H1 (cell line): ENCODE data around the gene TOM1L2. TPM values are rescaled to one million over a fixed set of nuclear protein-coding genes. Genes with fewer than 3 reads are reported as not detected.

ENCODE experiments used
- CTCF ChIA-PET: fragments of 300-600 bp; sonication (Branson Sonifier 250); formaldehyde crosslinking; loops from one replicate; lab custom pipeline; 2021; ENCODE audit not compliant: partially characterized antibody; lab: Charles Lee
- POLR2A ChIA-PET: fragments of 300-600 bp; sonication (Branson Sonifier 250); formaldehyde crosslinking; loops from one replicate; lab custom pipeline; 2021; ENCODE audit warnings: inconsistent platforms; ENCODE audit not compliant: partially characterized antibody; lab: Charles Lee
- DNase-seq, 2 experiments: peaks; one replicate each; pipeline versions ENCODE4 v3.0.0 to v3.0.0-alpha.2; 2010 to 2022; ENCODE audit warnings: low spot score in 2 of 2, low read depth in 1 of 2, mixed read lengths in 1 of 2
- FAIRE-seq: peaks from 2 replicates; lab custom pipeline; 2011; peaks lifted over from hg19 to GRCh38; lab: Jason Lieb, UNC
- H2AFZ ChIP-seq: 2 replicates; pipeline ENCODE4 v1.8.1; 2012; ENCODE audit warnings: low read length, inconsistent platforms
- H2AK5ac ChIP-seq: 2 replicates; pipeline ENCODE4 v1.6.1; 2013; ENCODE audit warnings: low read depth, low read length
- H2BK120ac ChIP-seq: replicated peaks from 2 replicates; pipeline ENCODE3; 2013; ENCODE audit warnings: low read depth, low read length, inconsistent platforms
- H2BK12ac ChIP-seq: 2 replicates; pipeline ENCODE4 v1.6.1; 2013; ENCODE audit warnings: low read depth, low read length
- H2BK15ac ChIP-seq: 2 replicates; pipeline ENCODE4 v1.6.1; 2013; ENCODE audit warnings: low read length
- H2BK20ac ChIP-seq: 2 replicates; pipeline ENCODE4 v1.6.1; 2013; ENCODE audit warnings: low read length
- H2BK5ac ChIP-seq: 2 replicates; pipeline ENCODE4 v1.6.1; 2013; ENCODE audit warnings: low read depth, low read length
- H3K14ac ChIP-seq: 2 replicates; pipeline ENCODE4 v1.6.1; 2013; ENCODE audit warnings: inconsistent platforms; ENCODE audit not compliant: insufficient read length
- H3K18ac ChIP-seq: 2 replicates; pipeline ENCODE4 v1.6.1; 2013; ENCODE audit warnings: low read length; ENCODE audit errors: extremely low read depth
- H3K23ac ChIP-seq: 2 replicates; pipeline ENCODE4 v1.6.1; 2013; ENCODE audit warnings: inconsistent platforms; ENCODE audit not compliant: insufficient read length
- H3K23me2 ChIP-seq: 2 replicates; pipeline ENCODE4 v1.6.1; 2013; ENCODE audit warnings: low read depth, low read length
- H3K27ac ChIP-seq: 2 replicates; pipeline ENCODE4 v1.6.1; 2011; ENCODE audit warnings: low read depth, low read length, inconsistent platforms
- H3K27me3 ChIP-seq, 4 experiments: replicated peaks in 1 of 4; 1 replicate in 1 of 4; 2 replicates in 3 of 4; pipeline versions ENCODE4 v1.6.1 to v1.8.1; 2011 to 2013; ENCODE audit warnings: low read length in 3 of 4, mild to moderate bottlenecking in 3 of 4, inconsistent platforms in 2 of 4, mixed read lengths in 2 of 4, moderate library complexity in 1 of 4; ENCODE audit not compliant: control insufficient read depth in 3 of 4, insufficient read depth in 3 of 4; ENCODE audit errors: extremely low read depth in 1 of 4
- H3K36me3 ChIP-seq, 4 experiments: 2 replicates each; pipeline versions ENCODE4 v1.6.1 to v1.8.1; 2011 to 2013; ENCODE audit warnings: mild to moderate bottlenecking in 4 of 4, low read length in 3 of 4, moderate library complexity in 2 of 4, control low read depth in 1 of 4, inconsistent platforms in 1 of 4; ENCODE audit not compliant: insufficient read depth in 4 of 4, control insufficient read depth in 2 of 4
- H3K4ac ChIP-seq: replicated peaks from 2 replicates; pipeline ENCODE3; 2013; ENCODE audit warnings: low read length, low read depth, mixed read lengths, inconsistent platforms; ENCODE audit not compliant: insufficient read length
- H3K4me1 ChIP-seq, 4 experiments: replicated peaks in 1 of 4; 1 replicate in 1 of 4; 2 replicates in 3 of 4; pipeline versions ENCODE4 v1.6.1 to v1.8.1; 2011 to 2013; ENCODE audit warnings: low read length in 3 of 4, inconsistent platforms in 2 of 4, mixed read lengths in 1 of 4; ENCODE audit not compliant: insufficient read depth in 4 of 4, control insufficient read depth in 3 of 4
- H3K4me2 ChIP-seq, 2 experiments: 2 replicates each; pipeline versions ENCODE4 v1.6.1 to v1.8.1; 2011 to 2013; ENCODE audit warnings: low read depth in 2 of 2, low read length in 2 of 2, control low read depth in 1 of 2, inconsistent platforms in 1 of 2, mild to moderate bottlenecking in 1 of 2; ENCODE audit not compliant: insufficient read depth in 1 of 2
- H3K4me3 ChIP-seq, 4 experiments: fragments of 200-600, 300-600 bp in 1 of 4; sonication (generic), shearing (Covaris generic), sonication (Bioruptor Twin) in 1 of 4; 2 replicates each; pipeline versions ENCODE4 v1.5.1 to v1.8.1; 2011 to 2016; ENCODE audit warnings: low read length in 4 of 4, low read depth in 3 of 4, control low read depth in 2 of 4, inconsistent platforms in 2 of 4, mild to moderate bottlenecking in 2 of 4, mixed read lengths in 1 of 4, moderate library complexity in 1 of 4; ENCODE audit not compliant: insufficient read depth in 2 of 4; ENCODE audit errors: extremely low read depth in 1 of 4
- H3K56ac ChIP-seq: replicated peaks from 2 replicates; pipeline ENCODE3; 2013; ENCODE audit warnings: low read depth, mild to moderate bottlenecking, mixed read lengths, low read length, inconsistent platforms; ENCODE audit not compliant: insufficient read length
- H3K79me1 ChIP-seq: 2 replicates; pipeline ENCODE4 v1.6.1; 2013; ENCODE audit warnings: low read depth, low read length, control low read depth
- H3K79me2 ChIP-seq, 2 experiments: 2 replicates each; pipeline versions ENCODE4 v1.6.1 to v1.8.1; 2012 to 2013; ENCODE audit warnings: low read length in 2 of 2, mild to moderate bottlenecking in 2 of 2, inconsistent platforms in 1 of 2; ENCODE audit not compliant: insufficient read depth in 2 of 2, control insufficient read depth in 1 of 2
- H3K9ac ChIP-seq, 4 experiments: replicated peaks in 1 of 4; 1 replicate in 1 of 4; 2 replicates in 3 of 4; pipeline versions ENCODE4 v1.6.1 to v1.8.1; 2011 to 2013; ENCODE audit warnings: low read depth in 3 of 4, low read length in 3 of 4, control low read depth in 2 of 4, mild to moderate bottlenecking in 2 of 4, moderate library complexity in 2 of 4, inconsistent platforms in 1 of 4; ENCODE audit errors: extremely low read depth in 1 of 4
- H3K9me3 ChIP-seq, 2 experiments: 2 replicates each; pipeline versions ENCODE4 v1.6.1 to v1.8.1; 2012 to 2013; ENCODE audit warnings: mild to moderate bottlenecking in 2 of 2, moderate library complexity in 2 of 2, control low read depth in 1 of 2, inconsistent platforms in 1 of 2, low read depth in 1 of 2, low read length in 1 of 2, mixed read lengths in 1 of 2; ENCODE audit not compliant: insufficient read depth in 2 of 2
- H4K20me1 ChIP-seq, 2 experiments: replicated peaks in 1 of 2; 2 replicates each; pipeline versions ENCODE3 to v1.8.1; 2011 to 2013; ENCODE audit warnings: inconsistent platforms in 2 of 2, low read length in 2 of 2, mild to moderate bottlenecking in 1 of 2; ENCODE audit not compliant: insufficient read depth in 2 of 2, control insufficient read depth in 1 of 2
- H4K5ac ChIP-seq: 2 replicates; pipeline ENCODE4 v1.6.1; 2013; ENCODE audit warnings: low read length, low read depth, mixed read lengths, inconsistent platforms; ENCODE audit not compliant: insufficient read length
- H4K8ac ChIP-seq: 2 replicates; pipeline ENCODE4 v1.8.0; 2013; ENCODE audit warnings: mild to moderate bottlenecking, moderate library complexity, low read length, inconsistent platforms; ENCODE audit not compliant: insufficient read depth; ENCODE audit errors: extremely low read depth
- H4K91ac ChIP-seq: replicated peaks from 2 replicates; pipeline ENCODE3; 2013; ENCODE audit warnings: low read length, mixed read lengths, inconsistent platforms; ENCODE audit not compliant: insufficient read length
- EGR1 ChIP-seq: IDR thresholded peaks from 2 replicates; pipeline ENCODE4 v1.6.1; 2011; ENCODE audit warnings: low read depth, low read length, borderline replicate concordance
- TAF7 ChIP-seq: optimal IDR thresholded peaks from 2 replicates; pipeline ENCODE3; 2011; ENCODE audit warnings: low read depth, mild to moderate bottlenecking, inconsistent platforms, low read length, moderate library complexity, borderline replicate concordance
- YY1 ChIP-seq: IDR thresholded peaks from 2 replicates; pipeline ENCODE4 v1.6.1; 2011; ENCODE audit warnings: low read depth, mild to moderate bottlenecking, low read length
- WGBS, 2 experiments: shearing (Covaris generic) in 1 of 2; methylation state at CpG; one replicate each; pipeline versions ENCODE4 v1.1.6 to v1.1.7; 2013 to 2015; ENCODE audit warnings: low lambda C conversion rate in 2 of 2, mixed read lengths in 2 of 2, inconsistent platforms in 1 of 2, low coverage in 1 of 2, missing lambda C conversion rate in 1 of 2; ENCODE audit not compliant: insufficient replicate concordance in 2 of 2, insufficient coverage in 1 of 2, insufficient read length in 1 of 2; ENCODE audit errors: extremely low coverage in 1 of 2, missing lambda C conversion rate in 1 of 2; 5-methylcytosine and 5-hydroxymethylcytosine counted together
- polyA plus RNA-seq, 7 experiments: library from polyadenylated mRNA; depleted of rRNA in 3 of 7; stranded (reverse) in 5 of 7; unstranded in 2 of 7; fragments of >200 nt in 5 of 7; fragments of 200-250 nt in 2 of 7; gene quantifications; 1 replicate in 5 of 7; 2 replicates in 1 of 7; 4 replicates in 1 of 7; pipeline versions ENCODE4 v1.2.1 to v1.2.3, GENCODE V29; 2011 to 2013; ENCODE audit warnings: missing spikeins in 2 of 7, mixed read lengths in 2 of 7
- total RNA-seq: library from RNA; stranded (reverse); fragmentation: NEBNext Ultra II Directional; extraction: Animal tissue kit (Norgen Biotek cat#: 25700); gene quantifications from 2 replicates; pipeline ENCODE4 v1.2.1, GENCODE V29; 2021

Gene TOM1L2
- total and polyA plus RNA-seq, 2 of the 8 experiments (the other 6 are each of a cell fraction or from before 2014, with no cell fraction given) = 2.0 to 3.4 TPM

GRCh38 chr17:17896746-17897145 is 75.5 kb downstream of the TOM1L2 start:
- no peaks in the 10 kb centered on the region for H3K9me3 ChIP-seq
- no peak overlapping the region for H4K91ac ChIP-seq
- no peak overlapping the region for H3K27ac ChIP-seq
- no peak overlapping the region for H2BK20ac ChIP-seq
- H3K9ac ChIP-seq = no peak overlapping the region
- no peak overlapping the region for H2BK15ac ChIP-seq
- no peak for FAIRE-seq
- H3K79me1 ChIP-seq = no peaks in the 10 kb centered on the region
- ChIA-PET POLR2A (no interaction called here), CTCF (interaction anchor here (1.1 to 9.0 kb wide), 4 partner anchors 9 to 36 kb away, joined by 5 to 85 read pairs (median 24); no protein-coding TSS in a partner anchor)
- H2AK5ac ChIP-seq = no peak overlapping the region
- no peak overlapping the region for H3K23ac ChIP-seq
- no peak overlapping the region for H2BK120ac ChIP-seq
- no peak overlapping the region for H3K4ac ChIP-seq
- no peak overlapping the region for H3K4me2 ChIP-seq
- no peak overlapping the region for H4K8ac ChIP-seq
- no peaks in the 10 kb centered on the region for H3K27me3 ChIP-seq
- 0 out of 2 replicates have a peak, but pooled peaks cover 1% of the 10 kb centered on the region for H3K23me2 ChIP-seq
- no peak for DNase-seq
- H3K14ac ChIP-seq = no peak overlapping the region
- no peaks in the 10 kb centered on the region for H3K79me2 ChIP-seq
- 97% methylated on average over 8 of the region's 8 CpGs; no CpG with 5 or more reads in 1 of the 2 experiments for WGBS, 2 experiments
- no peak overlapping the region for H3K56ac ChIP-seq
- H3K36me3 ChIP-seq = no peaks in the 10 kb centered on the region
- no peak overlapping the region for H2BK5ac ChIP-seq
- H3K18ac ChIP-seq = no peak overlapping the region
- H3K4me3 ChIP-seq = no peak overlapping the region
- H2AFZ ChIP-seq = no peak overlapping the region
- no peaks in the 10 kb centered on the region for H4K20me1 ChIP-seq
- no peak overlapping the region; the same call in 1 of the 2 replicates for H2BK12ac ChIP-seq
- no peak overlapping the region for H4K5ac ChIP-seq
- H3K4me1 ChIP-seq = no peaks in the 10 kb centered on the region; a peak in 2 of 7 replicates
- no peak for TF ChIP-seq YY1
- TF ChIP-seq TAF7 = no peak
- TF ChIP-seq EGR1 = no peak
- TF ChIP-seq, all 59 proteins: peak for 0
